H1 (cell line): ENCODE results near the gene TUBA8. TPM values are rescaled to one million over a fixed set of nuclear protein-coding genes. Genes with fewer than 3 reads are reported as not detected.

Experiments
- CTCF ChIA-PET: fragments of 300-600 bp; sonication (Branson Sonifier 250); formaldehyde crosslinking; loops from one replicate; lab custom pipeline; 2021; ENCODE audit not compliant: partially characterized antibody; lab: Charles Lee
- POLR2A ChIA-PET: fragments of 300-600 bp; sonication (Branson Sonifier 250); formaldehyde crosslinking; loops from one replicate; lab custom pipeline; 2021; ENCODE audit warnings: inconsistent platforms; ENCODE audit not compliant: partially characterized antibody; lab: Charles Lee
- DNase-seq, 2 experiments: peaks; one replicate each; pipeline versions ENCODE4 v3.0.0 to v3.0.0-alpha.2; 2010 to 2022; ENCODE audit warnings: low spot score in 2 of 2, low read depth in 1 of 2, mixed read lengths in 1 of 2
- FAIRE-seq: peaks from 2 replicates; lab custom pipeline; 2011; peaks lifted over from hg19 to GRCh38; lab: Jason Lieb, UNC
- H2AFZ ChIP-seq: 2 replicates; pipeline ENCODE4 v1.8.1; 2012; ENCODE audit warnings: low read length, inconsistent platforms
- H2AK5ac ChIP-seq: 2 replicates; pipeline ENCODE4 v1.6.1; 2013; ENCODE audit warnings: low read depth, low read length
- H2BK120ac ChIP-seq: replicated peaks from 2 replicates; pipeline ENCODE3; 2013; ENCODE audit warnings: low read depth, low read length, inconsistent platforms
- H2BK12ac ChIP-seq: 2 replicates; pipeline ENCODE4 v1.6.1; 2013; ENCODE audit warnings: low read depth, low read length
- H2BK15ac ChIP-seq: 2 replicates; pipeline ENCODE4 v1.6.1; 2013; ENCODE audit warnings: low read length
- H2BK20ac ChIP-seq: 2 replicates; pipeline ENCODE4 v1.6.1; 2013; ENCODE audit warnings: low read length
- H2BK5ac ChIP-seq: 2 replicates; pipeline ENCODE4 v1.6.1; 2013; ENCODE audit warnings: low read depth, low read length
- H3K14ac ChIP-seq: 2 replicates; pipeline ENCODE4 v1.6.1; 2013; ENCODE audit warnings: inconsistent platforms; ENCODE audit not compliant: insufficient read length
- H3K18ac ChIP-seq: 2 replicates; pipeline ENCODE4 v1.6.1; 2013; ENCODE audit warnings: low read length; ENCODE audit errors: extremely low read depth
- H3K23ac ChIP-seq: 2 replicates; pipeline ENCODE4 v1.6.1; 2013; ENCODE audit warnings: inconsistent platforms; ENCODE audit not compliant: insufficient read length
- H3K23me2 ChIP-seq: 2 replicates; pipeline ENCODE4 v1.6.1; 2013; ENCODE audit warnings: low read depth, low read length
- H3K27ac ChIP-seq: 2 replicates; pipeline ENCODE4 v1.6.1; 2011; ENCODE audit warnings: low read depth, low read length, inconsistent platforms
- H3K27me3 ChIP-seq, 4 experiments: replicated peaks in 1 of 4; 1 replicate in 1 of 4; 2 replicates in 3 of 4; pipeline versions ENCODE4 v1.6.1 to v1.8.1; 2011 to 2013; ENCODE audit warnings: low read length in 3 of 4, mild to moderate bottlenecking in 3 of 4, inconsistent platforms in 2 of 4, mixed read lengths in 2 of 4, moderate library complexity in 1 of 4; ENCODE audit not compliant: control insufficient read depth in 3 of 4, insufficient read depth in 3 of 4; ENCODE audit errors: extremely low read depth in 1 of 4
- H3K36me3 ChIP-seq, 4 experiments: 2 replicates each; pipeline versions ENCODE4 v1.6.1 to v1.8.1; 2011 to 2013; ENCODE audit warnings: mild to moderate bottlenecking in 4 of 4, low read length in 3 of 4, moderate library complexity in 2 of 4, control low read depth in 1 of 4, inconsistent platforms in 1 of 4; ENCODE audit not compliant: insufficient read depth in 4 of 4, control insufficient read depth in 2 of 4
- H3K4ac ChIP-seq: replicated peaks from 2 replicates; pipeline ENCODE3; 2013; ENCODE audit warnings: low read length, low read depth, mixed read lengths, inconsistent platforms; ENCODE audit not compliant: insufficient read length
- H3K4me1 ChIP-seq, 4 experiments: replicated peaks in 1 of 4; 1 replicate in 1 of 4; 2 replicates in 3 of 4; pipeline versions ENCODE4 v1.6.1 to v1.8.1; 2011 to 2013; ENCODE audit warnings: low read length in 3 of 4, inconsistent platforms in 2 of 4, mixed read lengths in 1 of 4; ENCODE audit not compliant: insufficient read depth in 4 of 4, control insufficient read depth in 3 of 4
- H3K4me2 ChIP-seq, 2 experiments: 2 replicates each; pipeline versions ENCODE4 v1.6.1 to v1.8.1; 2011 to 2013; ENCODE audit warnings: low read depth in 2 of 2, low read length in 2 of 2, control low read depth in 1 of 2, inconsistent platforms in 1 of 2, mild to moderate bottlenecking in 1 of 2; ENCODE audit not compliant: insufficient read depth in 1 of 2
- H3K4me3 ChIP-seq, 4 experiments: fragments of 200-600, 300-600 bp in 1 of 4; sonication (generic), shearing (Covaris generic), sonication (Bioruptor Twin) in 1 of 4; 2 replicates each; pipeline versions ENCODE4 v1.5.1 to v1.8.1; 2011 to 2016; ENCODE audit warnings: low read length in 4 of 4, low read depth in 3 of 4, control low read depth in 2 of 4, inconsistent platforms in 2 of 4, mild to moderate bottlenecking in 2 of 4, mixed read lengths in 1 of 4, moderate library complexity in 1 of 4; ENCODE audit not compliant: insufficient read depth in 2 of 4; ENCODE audit errors: extremely low read depth in 1 of 4
- H3K56ac ChIP-seq: replicated peaks from 2 replicates; pipeline ENCODE3; 2013; ENCODE audit warnings: low read depth, mild to moderate bottlenecking, mixed read lengths, low read length, inconsistent platforms; ENCODE audit not compliant: insufficient read length
- H3K79me1 ChIP-seq: 2 replicates; pipeline ENCODE4 v1.6.1; 2013; ENCODE audit warnings: low read depth, low read length, control low read depth
- H3K79me2 ChIP-seq, 2 experiments: 2 replicates each; pipeline versions ENCODE4 v1.6.1 to v1.8.1; 2012 to 2013; ENCODE audit warnings: low read length in 2 of 2, mild to moderate bottlenecking in 2 of 2, inconsistent platforms in 1 of 2; ENCODE audit not compliant: insufficient read depth in 2 of 2, control insufficient read depth in 1 of 2
- H3K9ac ChIP-seq, 4 experiments: replicated peaks in 1 of 4; 1 replicate in 1 of 4; 2 replicates in 3 of 4; pipeline versions ENCODE4 v1.6.1 to v1.8.1; 2011 to 2013; ENCODE audit warnings: low read depth in 3 of 4, low read length in 3 of 4, control low read depth in 2 of 4, mild to moderate bottlenecking in 2 of 4, moderate library complexity in 2 of 4, inconsistent platforms in 1 of 4; ENCODE audit errors: extremely low read depth in 1 of 4
- H3K9me3 ChIP-seq, 2 experiments: 2 replicates each; pipeline versions ENCODE4 v1.6.1 to v1.8.1; 2012 to 2013; ENCODE audit warnings: mild to moderate bottlenecking in 2 of 2, moderate library complexity in 2 of 2, control low read depth in 1 of 2, inconsistent platforms in 1 of 2, low read depth in 1 of 2, low read length in 1 of 2, mixed read lengths in 1 of 2; ENCODE audit not compliant: insufficient read depth in 2 of 2
- H4K20me1 ChIP-seq, 2 experiments: replicated peaks in 1 of 2; 2 replicates each; pipeline versions ENCODE3 to v1.8.1; 2011 to 2013; ENCODE audit warnings: inconsistent platforms in 2 of 2, low read length in 2 of 2, mild to moderate bottlenecking in 1 of 2; ENCODE audit not compliant: insufficient read depth in 2 of 2, control insufficient read depth in 1 of 2
- H4K5ac ChIP-seq: 2 replicates; pipeline ENCODE4 v1.6.1; 2013; ENCODE audit warnings: low read length, low read depth, mixed read lengths, inconsistent platforms; ENCODE audit not compliant: insufficient read length
- H4K8ac ChIP-seq: 2 replicates; pipeline ENCODE4 v1.8.0; 2013; ENCODE audit warnings: mild to moderate bottlenecking, moderate library complexity, low read length, inconsistent platforms; ENCODE audit not compliant: insufficient read depth; ENCODE audit errors: extremely low read depth
- H4K91ac ChIP-seq: replicated peaks from 2 replicates; pipeline ENCODE3; 2013; ENCODE audit warnings: low read length, mixed read lengths, inconsistent platforms; ENCODE audit not compliant: insufficient read length
- CREB1 ChIP-seq: IDR thresholded peaks from 2 replicates; pipeline ENCODE4 v1.6.1; 2012; ENCODE audit warnings: inconsistent platforms
- SRF ChIP-seq: IDR thresholded peaks from 2 replicates; pipeline ENCODE4 v1.6.1; 2011; ENCODE audit warnings: mild to moderate bottlenecking, low read depth, low read length, moderate library complexity
- TCF12 ChIP-seq: IDR thresholded peaks from 2 replicates; pipeline ENCODE4 v1.6.1; 2011; ENCODE audit warnings: low read depth, mild to moderate bottlenecking, low read length
- WGBS, 2 experiments: shearing (Covaris generic) in 1 of 2; methylation state at CpG; one replicate each; pipeline versions ENCODE4 v1.1.6 to v1.1.7; 2013 to 2015; ENCODE audit warnings: low lambda C conversion rate in 2 of 2, mixed read lengths in 2 of 2, inconsistent platforms in 1 of 2, low coverage in 1 of 2, missing lambda C conversion rate in 1 of 2; ENCODE audit not compliant: insufficient replicate concordance in 2 of 2, insufficient coverage in 1 of 2, insufficient read length in 1 of 2; ENCODE audit errors: extremely low coverage in 1 of 2, missing lambda C conversion rate in 1 of 2; 5-methylcytosine and 5-hydroxymethylcytosine counted together
- polyA plus RNA-seq, 7 experiments: library from polyadenylated mRNA; depleted of rRNA in 3 of 7; stranded (reverse) in 5 of 7; unstranded in 2 of 7; fragments of >200 nt in 5 of 7; fragments of 200-250 nt in 2 of 7; gene quantifications; 1 replicate in 5 of 7; 2 replicates in 1 of 7; 4 replicates in 1 of 7; pipeline versions ENCODE4 v1.2.1 to v1.2.3, GENCODE V29; 2011 to 2013; ENCODE audit warnings: missing spikeins in 2 of 7, mixed read lengths in 2 of 7
- total RNA-seq: library from RNA; stranded (reverse); fragmentation: NEBNext Ultra II Directional; extraction: Animal tissue kit (Norgen Biotek cat#: 25700); gene quantifications from 2 replicates; pipeline ENCODE4 v1.2.1, GENCODE V29; 2021

TUBA8 gene
- total and polyA plus RNA-seq, 2 of the 8 experiments (the other 6 are each of a cell fraction or from before 2014, with no cell fraction given), result 1.0 to 4.0 TPM

- ChIA-PET POLR2A (interaction anchor here (0.6 to 1.6 kb wide), 3 partner anchors 16 to 38 kb away, joined by 3 to 7 read pairs (median 3); partner anchors contain the start of gene USP18), CTCF (interaction anchor here (1.1 to 1.8 kb wide), 2 partner anchors 35 kb away, joined by 3 to 4 read pairs; no protein-coding TSS in a partner anchor)
- Histone ChIP-seq H3K4me1 (peaks cover 0 to 9% (median 5%) of the 10 kb centered on the region in 4 experiments; a peak in 5 of 7 replicates), H3K79me1 (no peaks in the 10 kb centered on the region), H2BK120ac (no peak overlapping the region), H3K79me2 (no peaks in the 10 kb centered on the region), H3K18ac (no peak overlapping the region), H3K4me2 (peak overlapping the region; percentile 83 to 84), H3K56ac (no peak overlapping the region), H3K4ac (no peak overlapping the region), H3K4me3 (peak overlapping the region; percentile 31 to 59 (median 42)), H4K5ac (no peak overlapping the region), H2AK5ac (no peak overlapping the region), H2BK12ac (no peak overlapping the region), H3K14ac (no peak overlapping the region), H3K36me3 (no peaks in the 10 kb centered on the region), H3K23ac (no peak overlapping the region), H3K23me2 (peaks cover 10% of the 10 kb centered on the region; the same call in 1 of the 2 replicates), H2AFZ (no peak overlapping the region), H3K27ac (no peak overlapping the region), H4K20me1 (no peaks in the 10 kb centered on the region), H2BK20ac (no peak overlapping the region), H3K9me3 (peaks cover 4 to 10% of the 10 kb centered on the region in 2 experiments), H2BK5ac (no peak overlapping the region), H4K8ac (no peak overlapping the region; the same call in 1 of the 2 replicates), H3K27me3 (peaks cover 11 to 33% (median 26%) of the 10 kb centered on the region in 4 experiments), H4K91ac (no peak overlapping the region), H3K9ac (no peak overlapping the region), H2BK15ac (no peak overlapping the region)
- 38% methylated on average over 36 of the region's 39 CpGs; no CpG with 5 or more reads in 1 of the 2 experiments for WGBS, 2 experiments
- DNase-seq (peak in 1 of 2 experiments; percentile 68), FAIRE-seq (no peak)
- TF ChIP-seq SRF, result no peak
- no peak for TF ChIP-seq CREB1
- no peak for TF ChIP-seq TCF12
Observed at GRCh38 chr22:18110954-18111758, 547 bp downstream of the TUBA8 start.
